WTC11 (cell line): ENCODE results near the gene LYL1. TPM values are rescaled to one million over a fixed set of nuclear protein-coding genes. Genes with fewer than 3 reads are reported as not detected.
A peak's percentile ranks its signal among the peaks of the same experiment; 100 is the strongest.

ENCODE experiments used
- ATAC-seq: fragments of 200-7000 bp; cut with Tn5 transposase; 2 replicates; pipeline ENCODE4 v1.10.0; 2021; ENCODE audit warnings: mild to moderate bottlenecking, moderate library complexity
- CTCF ChIA-PET: fragments of 300-600 bp; sonication (Branson Sonifier 250); formaldehyde crosslinking; loops from one replicate; lab custom pipeline; 2021; ENCODE audit warnings: antibody characterized with exemption; lab: Charles Lee
- POLR2A ChIA-PET: fragments of 350-600 bp; sonication (Branson Sonifier 250); formaldehyde crosslinking; loops from one replicate; lab custom pipeline; 2021; ENCODE audit warnings: antibody characterized with exemption; lab: Charles Lee
- DNase-seq: peaks from one replicate; pipeline ENCODE4 v3.0.0; 2021; ENCODE audit warnings: low spot score
- H3K27ac Mint-ChIP-seq: 2 replicates; pipeline ENCODE4 v1.8.0; 2021; ENCODE audit warnings: mixed read lengths
- H3K27me3 Mint-ChIP-seq: 2 replicates; pipeline ENCODE4 v1.8.0; 2021; ENCODE audit warnings: low read depth, mild to moderate bottlenecking, moderate library complexity, mixed read lengths
- H3K36me3 Mint-ChIP-seq: 2 replicates; pipeline ENCODE4 v1.8.0; 2021; ENCODE audit warnings: mixed read lengths
- H3K4me1 Mint-ChIP-seq: 2 replicates; pipeline ENCODE4 v1.8.0; 2022; ENCODE audit warnings: mixed read lengths
- H3K4me3 Mint-ChIP-seq: 2 replicates; pipeline ENCODE4 v1.8.0; 2021; ENCODE audit warnings: mild to moderate bottlenecking, moderate library complexity, mixed read lengths
- H3K9me3 Mint-ChIP-seq: 2 replicates; pipeline ENCODE4 v1.8.0; 2021; ENCODE audit warnings: mixed read lengths
- AFF4 ChIP-seq: sonication (generic); formaldehyde crosslinking; IDR thresholded peaks from 2 replicates; pipeline ENCODE4 v1.8.1; 2023; ENCODE audit warnings: mild to moderate bottlenecking, missing genetic modification reagents, borderline replicate concordance
- CTCF ChIP-seq: fragments of 200-600 bp; IDR thresholded peaks from 2 replicates; pipeline ENCODE4 v1.8.0; 2022; ENCODE audit warnings: antibody characterized with exemption
- HMGXB4 ChIP-seq: sonication (generic); formaldehyde crosslinking; IDR thresholded peaks from 2 replicates; pipeline ENCODE4 v1.8.1; 2023; ENCODE audit warnings: mild to moderate bottlenecking, moderate library complexity, missing genetic modification reagents
- SOX15 ChIP-seq: fragments of 250-450 bp; sonication (Bioruptor Pico); IDR thresholded peaks from 2 replicates; pipeline ENCODE4 v1.9.0; 2021; ENCODE audit warnings: mild to moderate bottlenecking
- TCF7 ChIP-seq: sonication (generic); formaldehyde crosslinking; IDR thresholded peaks from 2 replicates; pipeline ENCODE4 v1.8.0; 2022; ENCODE audit warnings: mild to moderate bottlenecking, low read depth, missing genetic modification reagents, moderate library complexity
- USF1 ChIP-seq: sonication (generic); formaldehyde crosslinking; IDR thresholded peaks from 2 replicates; pipeline ENCODE4 v1.8.0; 2022; ENCODE audit warnings: mild to moderate bottlenecking, missing genetic modification reagents
- ZNF317 ChIP-seq: sonication (generic); formaldehyde crosslinking; IDR thresholded peaks from 2 replicates; pipeline ENCODE4 v1.8.1; 2023; ENCODE audit warnings: low read depth, mild to moderate bottlenecking, moderate library complexity, missing genetic modification reagents, borderline replicate concordance
- total RNA-seq: library from RNA; stranded (reverse); gene quantifications from 3 replicates; pipeline ENCODE4 v1.2.3, GENCODE V29; 2021

Gene LYL1
- total RNA-seq, 1 experiment from 2014 or later, result 1.2 TPM

DNA sequence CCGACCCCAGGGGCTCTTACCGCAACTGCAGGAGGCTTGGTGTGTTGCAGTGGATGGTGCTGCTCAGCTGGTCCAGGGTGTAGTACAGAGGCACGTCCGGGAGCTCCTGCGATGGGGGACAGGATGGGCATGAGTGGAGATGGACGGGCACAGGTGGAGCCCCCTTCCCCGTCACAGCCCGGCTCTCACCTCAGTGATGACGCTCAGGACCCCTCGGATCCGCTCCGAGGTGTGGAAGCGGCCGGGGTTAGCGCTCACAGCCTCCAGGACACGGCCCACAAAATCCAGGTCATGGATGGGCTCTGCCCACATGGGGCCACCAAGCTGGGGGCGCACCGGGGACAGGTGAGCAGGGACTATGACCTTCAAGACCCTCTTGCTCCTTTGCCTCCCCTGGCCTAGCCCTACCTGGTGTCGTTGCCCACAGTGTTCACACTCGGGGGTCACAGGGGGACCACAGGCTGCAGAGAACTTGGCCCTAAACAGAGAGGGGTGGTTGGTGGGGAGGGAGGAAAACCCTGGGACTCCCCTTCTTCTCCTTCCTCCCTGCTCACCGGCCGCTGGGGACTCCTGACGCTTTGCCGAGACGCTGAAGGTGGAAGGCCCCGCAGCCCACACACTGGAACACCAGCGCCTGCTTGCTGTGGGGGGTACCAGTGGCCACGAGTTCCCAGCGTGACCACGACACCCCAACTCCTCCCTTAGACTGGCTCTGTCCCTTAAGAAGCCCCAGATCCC, 6.9 kb upstream of the LYL1 start (continued):
- no peak for TF ChIP-seq AFF4 (CRISPR knock-in tag)
- TF ChIP-seq, all 79 proteins: peak for 0

GRCh38 chr19:13104848-13105711, 2.4 kb upstream of the LYL1 start:
- no peak overlapping the region; the same call in 1 of the 2 replicates for H3K27ac Mint-ChIP-seq
- DNase-seq (no peak), ATAC-seq (no peak)
- POLR2A ChIA-PET, result interaction anchor here (0.6 to 1.4 kb wide), 5 partner anchors 11 to 300 kb away, joined by 3 to 7 read pairs (median 4); partner anchors contain the start of genes IER2, NACC1 and STX10
- CTCF ChIA-PET, result interaction anchor here (0.5 to 3.4 kb wide), 22 partner anchors 8 to 523 kb away, joined by 3 to 34 read pairs (median 4); partner anchors contain the start of genes NACC1 and TRMT1
- H3K9me3 Mint-ChIP-seq, result no peaks in the 10 kb centered on the region
- TF ChIP-seq SOX15 (no peak), TCF7 (CRISPR knock-in tag) (no peak), USF1 (CRISPR knock-in tag) (no peak)
- H3K36me3 Mint-ChIP-seq, result peaks cover 8% of the 10 kb centered on the region
- H3K27me3 Mint-ChIP-seq, result peaks cover 24% of the 10 kb centered on the region
- H3K4me1 Mint-ChIP-seq, result peaks cover 4% of the 10 kb centered on the region
- no peak overlapping the region for H3K4me3 Mint-ChIP-seq

DNA sequence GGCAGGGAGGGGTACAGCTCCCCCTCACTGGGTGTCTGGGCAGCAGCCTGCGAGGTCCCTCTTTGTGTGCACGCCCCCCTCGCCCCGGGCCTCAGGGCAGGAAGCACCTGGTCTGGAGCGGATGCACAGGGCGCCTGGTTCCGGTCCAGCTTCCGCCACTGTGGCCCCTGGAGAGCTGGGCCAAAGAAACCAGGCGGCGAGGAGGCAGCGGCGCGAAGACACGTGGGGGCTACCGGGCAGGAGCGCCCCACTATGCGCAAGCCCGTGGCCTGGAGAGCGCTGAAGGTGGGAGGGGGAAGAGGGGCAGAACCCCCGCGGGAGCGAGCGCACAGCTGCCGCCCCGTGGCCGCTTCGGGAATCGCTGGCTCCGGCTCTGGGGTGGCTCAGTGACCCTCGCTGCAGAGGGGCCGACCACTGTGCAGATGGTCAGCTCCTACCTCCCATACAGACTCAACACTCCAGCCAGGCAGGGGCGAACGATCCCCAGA, 1.7 kb upstream of the LYL1 start:
- peaks cover 4% of the 10 kb centered on the region for H3K4me1 Mint-ChIP-seq
- DNase-seq (peak; percentile 82), ATAC-seq (peak; percentile 57)
- peaks cover 5% of the 10 kb centered on the region; the same call in 1 of the 2 replicates for H3K36me3 Mint-ChIP-seq
- no peaks in the 10 kb centered on the region for H3K9me3 Mint-ChIP-seq
- H3K27ac Mint-ChIP-seq, result no peak overlapping the region; the same call in 1 of the 2 replicates
- CTCF ChIA-PET, result interaction anchor here (0.5 to 3.4 kb wide), 22 partner anchors 9 to 523 kb away, joined by 3 to 34 read pairs (median 5); partner anchors contain the start of genes NACC1 and TRMT1
- H3K27me3 Mint-ChIP-seq, result peaks cover 30% of the 10 kb centered on the region
- TF ChIP-seq CTCF (peak; percentile 73), ZNF317 (CRISPR knock-in tag) (no peak), HMGXB4 (CRISPR knock-in tag) (peak; percentile 77; the same call in 1 of the 2 replicates)
- no peak overlapping the region for H3K4me3 Mint-ChIP-seq
- POLR2A ChIA-PET, result interaction anchor here (0.6 to 1.4 kb wide), 5 partner anchors 10 to 299 kb away, joined by 3 to 7 read pairs (median 4); partner anchors contain the start of genes IER2, NACC1 and STX10
